Measurements from ENCODE around the gene ZPR1.
A peak's percentile ranks its signal among the peaks of the same experiment; 100 is the strongest.

GRCh38 chr11:116732271-116733042, 55.4 kb downstream of the ZPR1 start:
- TF ChIP-seq CTCF (IDR thresholded peaks at IDR 0.05) (peak; percentile 70 to 81 (median 77)), POLR2A (IDR thresholded peaks at IDR 0.05) (no peak), EP300 (IDR thresholded peaks at IDR 0.05) (no peak), POLR2AphosphoS5 (IDR thresholded peaks at IDR 0.05) (no peak)

Data from upper lobe of left lung (tissue), 4 donors.